HG02840 (cell line): ENCODE data around the gene CNOT2.

Experiments
- ATAC-seq: cut with Tn5 transposase; IDR thresholded peaks from one replicate; pipeline ENCODE4 v1.9.1; 2021; ENCODE audit warnings: mild to moderate bottlenecking, moderate library complexity, moderate number of reproducible peaks; ENCODE audit not compliant: unreplicated experiment, low FRiP score

The CNOT2 gene

GRCh38 chr12:70242695-70243509 is at the start of gene CNOT2:
CNOT2 (plus strand) TSS chr12:70243433; CDS start chr12:70278227, 34,794 bp downstream.
- peak; percentile 78 for ATAC-seq

GRCh38 chr12:70194076-70194475 is 49.2 kb upstream of the CNOT2 start:
- ATAC-seq, result no peak

- ATAC-seq, result no peak
Observed at GRCh38 chr12:70196811-70197281, 46.4 kb upstream of the CNOT2 start.

GRCh38 chr12:70197345-70197744 is 45.9 kb upstream of the CNOT2 start:
- no peak for ATAC-seq

- no peak for ATAC-seq
Observed at GRCh38 chr12:70213707-70214106, 29.5 kb upstream of the CNOT2 start.

GRCh38 chr12:70214972-70215617 is 28.1 kb upstream of the CNOT2 start:
- no peak for ATAC-seq

- ATAC-seq, result no peak
Observed at GRCh38 chr12:70217416-70217815, 25.8 kb upstream of the CNOT2 start.

GRCh38 chr12:70221626-70222025 is 21.6 kb upstream of the CNOT2 start:
- ATAC-seq, result no peak

- ATAC-seq, result no peak
Observed at GRCh38 chr12:70227911-70228310, 15.3 kb upstream of the CNOT2 start.

- ATAC-seq, result no peak
Observed at GRCh38 chr12:70230934-70231606, 12.2 kb upstream of the CNOT2 start.

- ATAC-seq, result no peak
Observed at GRCh38 chr12:70236990-70237389, 6.2 kb upstream of the CNOT2 start.

GRCh38 chr12:70240673-70241072 is 2.6 kb upstream of the CNOT2 start:
- ATAC-seq, result no peak

- no peak for ATAC-seq
Observed at GRCh38 chr12:70241845-70242244, 1.4 kb upstream of the CNOT2 start.

- peak; percentile 62 for ATAC-seq
Observed at GRCh38 chr12:70243510-70244371, 508 bp downstream of the CNOT2 start.

GRCh38 chr12:70244409-70244808 is 1.2 kb downstream of the CNOT2 start:
- no peak for ATAC-seq

- no peak for ATAC-seq
Observed at GRCh38 chr12:70245458-70245857, 2.2 kb downstream of the CNOT2 start.

- ATAC-seq, result no peak
Observed at GRCh38 chr12:70246580-70246979, 3.3 kb downstream of the CNOT2 start.

- no peak for ATAC-seq
Observed at GRCh38 chr12:70247653-70248199, 4.5 kb downstream of the CNOT2 start.

GRCh38 chr12:70248876-70249275 is 5.6 kb downstream of the CNOT2 start:
- ATAC-seq, result no peak

GRCh38 chr12:70249903-70250302 is 6.7 kb downstream of the CNOT2 start:
- ATAC-seq, result no peak
